HG03060 (cell line): Measurements from ENCODE around the gene ERRFI1.

Source experiments
- ATAC-seq: cut with Tn5 transposase; IDR thresholded peaks from one replicate; pipeline ENCODE4 v1.9.1; 2021; ENCODE audit warnings: low read depth, moderate number of reproducible peaks; ENCODE audit not compliant: unreplicated experiment

The ERRFI1 gene

DNA sequence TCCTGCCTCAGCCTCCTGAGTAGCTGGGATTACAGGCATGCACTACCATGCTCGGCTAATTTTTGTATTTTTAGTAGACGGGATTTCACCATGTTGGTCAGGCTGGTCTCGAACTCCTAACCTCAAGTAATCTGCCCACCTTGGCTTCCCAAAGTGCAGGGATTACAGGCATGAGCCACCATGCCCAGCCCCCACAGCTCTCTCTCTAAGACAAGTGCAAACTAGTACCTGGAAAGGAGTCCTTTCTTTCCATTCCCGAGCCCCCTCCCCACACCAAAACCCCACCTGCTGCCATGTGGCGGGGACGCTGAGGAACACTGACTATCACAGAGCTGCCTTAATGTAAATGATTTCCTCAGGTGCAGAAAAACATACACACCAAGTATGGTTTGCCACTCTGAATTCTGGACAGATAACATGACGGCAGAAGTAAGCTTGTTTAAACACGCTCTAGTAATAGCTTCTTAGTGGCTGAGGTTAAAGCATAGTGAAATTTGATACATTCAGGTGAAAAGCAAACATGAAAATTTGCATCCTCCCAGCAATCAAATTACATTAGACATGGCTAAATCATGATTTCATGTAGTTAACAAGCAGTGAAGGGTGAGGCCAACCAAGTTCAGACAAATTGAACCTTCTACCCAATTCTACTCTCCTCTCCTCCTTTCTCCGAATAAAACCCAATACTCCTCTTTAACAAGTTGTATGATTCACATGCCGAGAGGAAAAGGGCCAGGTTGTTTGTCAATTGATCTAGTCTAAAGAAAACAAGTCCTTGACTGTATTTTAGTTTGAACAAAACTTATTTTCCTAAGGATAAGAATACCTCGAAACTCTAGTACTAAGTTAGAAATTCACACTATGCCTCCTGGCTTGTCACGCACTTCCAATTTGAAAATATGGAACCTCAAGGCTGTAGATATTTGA lies 19.8 kb downstream of the ERRFI1 start:
- ATAC-seq, result no peak

DNA sequence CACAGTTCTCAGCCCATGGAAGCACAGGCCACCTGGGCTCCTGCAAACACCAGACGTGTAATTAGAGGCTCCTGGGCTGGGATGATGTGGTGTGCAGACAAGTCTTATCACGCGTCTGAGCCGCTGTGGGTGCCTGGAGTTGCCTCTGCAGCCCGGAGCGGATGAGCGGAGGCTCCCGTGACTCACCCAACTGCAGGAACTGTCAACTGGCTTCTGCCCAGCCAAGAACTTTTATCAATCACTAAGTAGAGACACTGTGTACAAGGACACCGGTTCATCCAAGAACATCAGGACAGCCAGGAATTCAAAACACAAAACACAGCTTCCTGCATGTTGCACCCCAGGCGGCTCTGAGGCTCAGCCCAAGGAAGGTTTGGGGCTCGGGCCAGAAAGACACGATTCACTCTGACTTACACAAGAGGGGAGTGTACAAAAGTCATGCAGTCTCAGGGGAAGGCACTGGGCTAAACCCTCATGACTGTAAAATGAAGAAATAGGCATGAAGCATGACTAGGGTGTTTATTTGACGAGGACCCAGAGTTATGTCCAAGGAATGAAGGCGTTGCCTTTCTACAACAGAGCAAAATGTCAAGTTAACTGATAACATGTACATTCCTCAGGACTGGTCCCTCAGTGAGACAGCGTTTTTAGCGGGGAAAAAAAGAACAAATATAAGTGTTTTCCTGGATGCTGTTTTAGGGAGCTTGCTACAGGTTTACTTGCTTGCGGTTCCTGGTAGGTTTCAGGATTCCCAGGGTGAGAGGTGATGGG lies 21.1 kb downstream of the ERRFI1 start:
- no peak for ATAC-seq

DNA sequence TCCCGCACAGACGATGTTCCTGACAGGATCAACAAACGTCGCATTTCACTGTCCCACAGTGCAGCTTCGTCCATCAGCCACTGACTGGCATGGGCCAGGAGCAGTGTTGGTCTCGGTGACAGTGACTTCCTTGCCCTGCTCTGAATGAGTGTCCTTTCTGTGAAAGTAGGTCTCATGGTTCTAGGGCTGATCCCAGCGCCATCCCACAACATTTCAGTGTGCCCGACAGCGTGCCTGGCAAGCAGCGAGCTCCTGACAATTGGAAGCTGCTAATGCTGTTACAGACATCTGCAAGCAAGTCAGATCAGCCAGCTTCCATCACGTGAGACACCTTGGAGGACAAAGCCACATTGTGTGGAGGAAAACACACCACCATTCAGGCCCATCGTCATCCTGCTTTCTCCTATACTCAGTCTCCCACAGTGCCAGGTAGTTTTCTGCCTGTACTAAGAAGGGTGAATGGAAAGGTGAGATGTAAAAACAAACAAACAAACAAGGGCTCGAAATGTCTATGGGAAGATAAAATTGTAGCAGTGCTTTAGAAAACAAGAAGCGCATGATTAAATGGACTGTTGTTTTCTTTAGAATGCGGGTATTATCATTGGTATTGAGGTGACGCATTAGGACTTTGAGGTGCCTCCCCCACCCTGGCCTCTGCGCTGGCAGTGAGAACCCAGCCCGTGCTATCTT lies 21.9 kb downstream of the ERRFI1 start:
- ATAC-seq, result no peak

DNA sequence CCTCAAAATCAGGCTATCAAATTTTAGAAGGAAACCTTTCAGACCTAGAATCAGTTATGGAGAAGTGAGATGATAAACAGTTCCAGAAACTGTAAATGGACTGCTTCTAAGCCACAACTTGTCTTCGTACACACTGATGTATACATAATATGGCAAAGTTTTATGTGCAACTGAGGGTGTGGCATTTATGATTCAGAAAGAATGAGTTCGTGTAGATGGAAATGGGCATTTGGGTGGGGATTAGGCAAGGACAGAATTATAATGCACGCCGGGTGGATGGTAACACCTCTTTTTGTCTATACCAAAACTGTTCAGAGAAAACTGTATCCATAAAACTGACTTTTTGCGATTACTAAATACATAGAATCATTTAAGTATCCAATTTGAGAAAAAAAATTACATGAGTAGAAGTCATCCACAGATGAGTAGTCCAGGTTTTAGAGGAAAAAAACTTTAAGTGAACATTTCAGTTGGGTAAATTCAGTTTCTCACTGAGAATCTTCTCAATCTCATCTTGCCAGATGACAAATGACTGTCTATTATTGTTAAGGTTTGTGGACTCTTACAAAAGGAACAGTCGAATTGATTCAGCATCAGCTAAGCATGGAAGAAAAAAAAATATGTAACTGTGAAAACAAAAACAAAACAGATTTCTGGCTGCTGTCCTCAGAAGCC lies 22.5 kb downstream of the ERRFI1 start:
- ATAC-seq, result no peak

DNA sequence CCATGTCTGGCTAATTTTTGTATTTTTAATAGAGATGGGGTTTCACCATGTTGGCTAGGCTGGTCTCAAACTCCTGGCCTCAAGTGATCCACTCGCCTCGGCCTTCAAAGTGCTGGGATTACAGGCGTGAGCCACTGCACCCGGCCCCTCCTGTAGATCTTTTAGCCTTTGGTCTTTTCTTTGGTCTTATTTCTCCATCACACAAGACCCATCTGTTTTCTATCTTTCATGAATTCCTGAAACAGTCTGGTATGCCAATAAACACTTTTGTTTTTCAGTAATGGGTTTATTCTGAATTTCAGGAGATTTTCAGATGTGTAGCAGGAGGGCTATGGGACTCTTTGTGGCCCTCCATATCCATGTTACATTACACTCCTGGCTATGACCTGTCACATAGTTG lies 23.2 kb downstream of the ERRFI1 start:
- ATAC-seq, result no peak

DNA sequence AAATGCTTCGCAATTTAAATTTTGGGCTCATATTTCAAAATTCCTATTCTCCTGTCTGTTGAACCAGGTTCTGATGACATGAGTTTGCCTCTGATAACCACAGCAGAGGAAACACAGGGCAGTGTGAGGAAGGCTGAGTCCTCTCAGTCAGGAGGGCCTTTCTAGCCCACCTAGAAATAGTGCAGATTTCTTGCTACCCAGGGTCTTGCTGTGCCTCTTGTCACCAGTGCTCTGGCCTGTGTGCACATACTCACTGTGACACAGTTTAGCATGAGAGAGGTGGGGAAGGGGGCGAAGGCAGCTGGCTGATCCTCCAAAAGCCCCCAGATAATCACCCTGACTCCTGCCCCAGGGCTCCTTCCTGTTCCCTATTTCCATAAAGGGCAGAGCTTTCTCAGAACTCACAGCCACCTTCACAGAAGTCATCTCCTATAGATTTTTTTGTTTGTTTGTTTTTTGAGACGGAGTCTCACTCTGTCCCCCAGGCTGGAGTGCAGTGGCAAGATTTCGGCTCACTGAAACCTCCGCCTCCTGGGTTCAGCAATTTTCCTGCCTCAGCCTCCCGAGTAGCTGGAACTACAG lies 23.7 kb downstream of the ERRFI1 start:
- ATAC-seq, result no peak

DNA sequence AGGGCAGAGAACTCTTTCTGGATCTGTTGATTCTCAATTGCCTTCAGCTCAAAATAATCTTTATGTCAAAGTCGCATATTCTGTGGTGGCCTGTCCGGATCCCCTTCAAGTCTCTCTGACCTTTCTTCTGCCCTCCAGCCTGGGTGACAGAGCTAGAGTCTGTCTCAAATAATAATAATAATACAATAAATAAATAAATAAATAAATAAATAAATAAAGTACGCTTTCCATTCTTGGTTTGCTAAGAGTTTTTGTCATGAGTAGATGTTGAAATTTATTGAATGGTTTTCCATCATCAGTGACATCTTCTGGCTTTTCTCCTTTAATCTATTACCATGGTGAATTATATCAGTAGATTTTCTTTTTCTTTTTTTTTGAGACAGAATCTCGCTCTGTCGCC lies 30.7 kb downstream of the ERRFI1 start:
- ATAC-seq, result no peak

DNA sequence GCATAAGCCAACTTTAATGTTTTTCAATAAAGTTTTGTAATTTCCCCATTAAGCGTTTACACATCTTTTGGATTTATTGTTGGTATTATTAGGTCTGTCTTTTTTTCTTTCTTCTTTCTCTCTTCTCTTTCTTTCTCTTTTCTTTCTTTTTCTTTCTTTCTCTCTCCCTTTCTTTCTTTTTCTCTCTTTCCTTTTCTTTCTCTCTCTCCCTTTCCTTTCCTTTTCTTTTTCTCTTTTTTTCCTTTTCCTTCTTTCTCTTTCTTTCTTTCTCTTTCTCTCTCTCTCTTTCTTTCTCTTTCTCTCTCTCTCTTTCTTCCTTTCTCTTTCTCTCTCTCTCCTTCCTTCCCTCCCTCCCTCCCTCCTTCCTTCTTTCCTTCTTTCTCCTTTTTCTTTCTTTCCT lies 31.3 kb downstream of the ERRFI1 start:
- no peak for ATAC-seq

DNA sequence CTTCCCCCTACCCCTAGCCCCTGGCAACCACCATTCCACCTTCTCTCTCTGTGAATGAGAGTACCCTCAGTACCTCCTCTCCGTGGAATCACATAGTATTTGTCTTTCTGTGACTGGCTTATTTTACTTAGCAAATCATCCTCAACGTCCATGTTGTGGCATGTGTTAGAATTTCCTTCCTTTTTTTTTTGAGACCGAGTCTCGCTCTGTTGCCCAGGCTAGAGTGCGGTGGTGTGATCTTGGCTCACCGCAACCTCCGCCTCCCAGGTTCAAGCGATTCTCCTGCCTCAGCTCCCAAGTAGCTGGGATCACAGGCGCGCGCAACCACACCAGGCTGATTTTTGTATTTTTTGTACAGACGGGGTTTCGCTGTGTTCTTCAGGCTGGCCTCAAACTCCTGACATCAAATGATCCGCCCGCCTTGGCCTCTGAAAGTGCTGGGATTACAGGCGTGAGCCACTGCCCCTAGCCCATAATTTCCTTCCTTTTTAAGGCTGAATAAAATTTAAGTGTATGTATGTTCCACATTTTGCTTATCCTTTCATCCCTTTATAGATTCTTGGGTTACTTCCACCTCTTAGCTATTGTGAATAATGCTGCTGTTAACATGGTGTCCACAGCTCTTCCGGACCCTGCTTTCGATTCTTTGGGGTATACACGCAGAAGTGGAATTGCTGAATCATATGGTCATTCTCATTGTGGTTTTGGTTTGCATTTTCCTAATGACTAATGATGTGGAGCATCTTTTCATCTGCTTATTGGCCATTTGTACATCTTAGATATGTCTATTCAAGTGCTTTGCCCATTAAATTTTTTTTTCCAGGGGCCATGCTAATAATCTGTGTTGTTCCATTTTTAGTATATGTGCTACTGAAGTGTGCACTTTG lies 32.3 kb downstream of the ERRFI1 start:
- ATAC-seq, result no peak

DNA sequence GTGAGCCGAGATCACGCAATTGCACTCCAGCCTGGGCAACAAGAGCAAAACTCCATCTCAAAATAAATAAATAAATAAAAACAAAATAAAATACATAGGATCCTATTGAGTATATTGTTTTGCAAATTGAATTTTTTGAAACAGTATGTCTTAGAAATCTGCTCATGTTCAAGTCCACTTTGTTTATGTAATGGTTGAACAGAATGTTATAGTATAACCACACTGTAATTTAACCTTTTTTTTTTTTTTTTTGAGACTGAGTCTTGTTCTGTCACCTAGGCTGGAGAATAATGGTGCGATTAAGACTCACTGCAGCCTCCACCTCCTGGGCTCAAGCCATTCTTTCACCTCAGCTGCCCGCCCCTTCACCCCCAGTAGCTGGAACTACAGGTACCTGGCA lies 33.2 kb downstream of the ERRFI1 start:
- ATAC-seq, result no peak

DNA sequence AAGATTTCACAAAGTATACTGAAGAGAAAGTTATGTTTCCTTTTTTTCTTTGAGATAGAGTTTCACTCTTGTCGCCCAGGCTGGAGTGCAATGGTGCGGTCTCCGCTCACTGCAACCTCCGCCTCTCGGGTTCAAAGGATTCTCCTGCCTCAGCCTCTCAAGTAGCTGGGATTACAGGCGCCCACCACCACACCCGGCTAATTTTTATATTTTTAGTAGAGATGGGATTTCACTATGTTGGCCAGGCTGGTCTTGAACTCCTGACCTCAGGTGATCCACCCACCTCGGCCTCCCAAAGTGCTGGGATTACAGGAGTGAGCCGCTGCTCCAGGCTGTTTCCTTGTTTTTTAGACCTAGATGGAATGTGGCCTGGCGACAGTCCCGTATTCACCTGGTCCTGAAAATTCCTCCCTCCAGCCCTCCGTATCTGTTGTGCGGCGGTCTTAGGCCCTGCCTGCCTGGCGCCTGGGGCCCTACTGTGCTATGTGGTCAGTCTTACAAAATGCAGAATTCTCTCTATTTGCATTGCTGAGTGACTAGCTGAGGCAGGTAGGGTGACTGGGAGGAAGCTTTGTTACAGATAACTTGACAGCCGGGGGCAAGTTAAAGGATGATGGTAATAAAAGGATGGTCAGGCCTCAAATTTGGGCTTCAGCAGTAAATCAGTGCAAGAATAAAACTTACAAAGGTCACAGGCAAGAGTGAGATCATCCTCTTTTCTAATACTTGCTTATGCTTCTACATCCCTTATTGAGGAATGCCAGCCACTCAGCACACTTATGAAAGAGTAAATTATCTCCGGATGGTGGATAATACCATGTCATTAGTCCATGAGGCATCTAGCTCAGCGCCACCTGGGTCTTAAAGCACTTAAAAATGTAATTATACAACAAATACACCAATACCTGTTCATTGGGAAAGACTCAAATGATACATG lies 34.3 kb downstream of the ERRFI1 start:
- ATAC-seq, result no peak

DNA sequence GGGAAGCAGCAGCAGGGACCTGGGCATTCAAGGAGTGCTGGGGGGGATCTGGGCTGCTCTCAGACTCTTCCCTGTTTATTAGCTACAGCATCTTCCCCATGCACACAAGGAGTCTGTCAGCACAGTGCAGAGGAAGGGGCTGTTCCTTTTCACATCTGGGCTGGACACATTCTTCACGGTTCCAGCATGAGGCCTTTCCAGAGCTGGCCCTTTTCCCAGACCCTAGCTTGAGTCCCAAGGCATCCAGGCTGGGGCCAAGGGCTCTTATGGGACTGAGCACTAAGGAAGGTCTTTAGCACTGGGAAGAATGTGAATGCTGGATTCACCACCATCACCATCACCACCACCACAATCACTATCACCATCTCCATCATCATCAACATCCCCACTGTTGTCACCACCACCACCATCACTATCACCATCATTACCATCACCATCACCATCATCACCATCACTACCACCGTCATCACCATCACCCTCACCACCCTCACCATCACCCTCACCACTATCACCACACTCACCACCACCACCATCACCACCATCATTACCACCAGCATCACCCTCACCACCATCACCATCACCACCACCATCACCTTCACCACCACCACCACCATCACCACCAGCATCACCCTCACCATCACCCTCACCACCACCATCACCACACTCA lies 36.2 kb downstream of the ERRFI1 start:
- no peak for ATAC-seq

DNA sequence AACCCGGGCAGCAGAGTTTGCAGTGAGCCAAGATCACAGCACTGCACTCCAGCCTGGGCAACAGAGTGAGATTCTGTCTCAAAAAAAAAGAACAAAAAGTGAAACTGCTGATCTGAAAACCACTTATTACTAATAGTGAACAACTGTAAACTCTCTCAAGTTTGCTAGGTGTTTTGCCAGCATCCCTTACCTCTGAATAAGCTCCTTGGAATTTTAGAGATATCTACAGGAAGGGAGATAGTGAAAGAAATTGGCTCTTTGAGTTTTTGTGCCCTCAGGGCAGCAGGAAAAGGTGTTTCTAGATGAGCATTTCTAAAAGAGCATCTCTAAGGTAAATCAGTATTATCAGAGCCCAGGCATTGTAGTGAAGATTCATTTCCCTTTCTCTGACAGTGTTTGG lies 37.5 kb downstream of the ERRFI1 start:
- no peak for ATAC-seq

DNA sequence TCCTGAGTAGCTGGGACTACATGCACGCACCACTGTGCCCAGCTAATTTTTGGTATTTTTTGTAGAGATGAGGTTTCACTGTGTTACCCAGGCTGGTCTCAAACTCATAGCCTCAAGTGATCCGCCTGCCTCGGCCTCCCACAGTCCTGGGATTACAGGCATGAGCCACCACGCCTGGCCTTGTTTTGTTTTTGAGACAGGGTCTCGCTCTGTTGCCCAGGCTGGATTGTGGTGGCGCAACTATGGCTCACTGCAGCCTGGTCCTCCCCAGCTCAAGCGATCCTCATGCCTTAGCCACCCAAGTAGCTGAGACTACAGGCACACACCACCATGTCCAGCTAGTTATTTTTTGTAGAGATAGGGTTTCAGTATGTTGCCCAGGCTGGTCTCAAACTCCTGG lies 38.6 kb downstream of the ERRFI1 start:
- no peak for ATAC-seq

DNA sequence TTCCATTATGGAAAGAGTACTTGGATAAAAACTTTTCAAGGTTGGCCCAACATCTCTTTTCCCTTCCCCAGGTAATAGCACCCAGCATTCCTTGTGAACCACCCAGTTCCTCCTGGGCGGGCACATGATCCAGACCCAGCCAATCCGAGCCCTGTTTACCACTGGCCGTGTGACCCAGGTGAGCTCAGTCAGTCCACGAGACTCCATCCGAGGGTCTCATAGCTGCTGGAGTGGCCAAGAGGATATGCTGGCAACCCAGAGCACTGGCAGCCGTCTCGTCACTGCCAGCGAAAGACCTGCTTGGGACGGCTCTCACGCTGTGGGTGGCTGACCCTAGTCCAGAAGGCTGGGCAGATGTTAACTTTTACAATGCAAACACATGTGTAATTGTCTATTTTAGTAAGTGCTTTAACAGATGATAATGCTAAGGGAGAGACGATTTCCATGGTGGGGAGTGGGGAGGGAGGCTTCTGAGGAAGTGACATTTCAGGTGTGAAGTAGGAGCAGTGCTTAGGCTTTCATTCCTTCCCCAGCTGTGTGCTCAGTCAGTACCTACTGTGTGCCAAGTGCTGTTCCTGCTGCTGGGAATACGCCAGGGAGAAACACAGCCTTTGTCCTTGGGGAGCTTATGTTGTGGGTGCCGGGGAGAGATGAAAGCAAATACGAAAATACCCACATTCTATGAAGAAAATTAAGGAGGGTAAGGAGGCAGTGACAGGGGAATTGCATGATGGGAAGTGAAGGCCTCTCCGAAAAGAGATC lies 40.1 kb downstream of the ERRFI1 start:
- no peak for ATAC-seq

DNA sequence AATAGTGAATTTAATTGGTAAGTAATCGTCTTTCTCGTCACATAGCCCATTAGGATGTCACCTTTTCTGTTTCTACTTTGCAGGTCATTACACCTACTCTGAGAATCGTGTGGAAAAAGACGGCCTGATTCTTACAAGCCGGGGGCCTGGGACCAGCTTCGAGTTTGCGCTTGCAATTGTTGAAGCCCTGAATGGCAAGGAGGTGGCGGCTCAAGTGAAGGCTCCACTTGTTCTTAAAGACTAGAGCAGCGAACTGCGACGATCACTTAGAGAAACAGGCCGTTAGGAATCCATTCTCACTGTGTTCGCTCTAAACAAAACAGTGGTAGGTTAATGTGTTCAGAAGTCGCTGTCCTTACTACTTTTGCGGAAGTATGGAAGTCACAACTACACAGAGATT lies 41.3 kb downstream of the ERRFI1 start:
- ATAC-seq, result no peak
